Right cardiac atrium (tissue), 5 donors: ENCODE measurements around the gene IFI27. TPM values are rescaled to one million over a fixed set of nuclear protein-coding genes. Genes with fewer than 3 reads are reported as not detected.
A peak's percentile ranks its signal among the peaks of the same experiment; 100 is the strongest.

Experiments used
- ATAC-seq, 2 donors: fragments of 200-7000 bp; cut with Tn5 transposase; one replicate each; pipeline versions ENCODE4 v1.8.0 to v1.9.1; 2020; ENCODE audit warnings: moderate library complexity in 2 of 2, mild to moderate bottlenecking in 1 of 2
- DNase-seq, 3 donors: peaks; one replicate each; pipeline ENCODE4 v3.0.0-alpha.2; 2020
- H3K27ac ChIP-seq: one replicate; pipeline ENCODE4 v1.5.1; 2013; ENCODE audit warnings: mild to moderate bottlenecking, low read length, control low read depth, moderate library complexity
- H3K27me3 ChIP-seq: one replicate; pipeline ENCODE4 v1.6.1; 2013; ENCODE audit not compliant: control insufficient read depth, insufficient read depth
- H3K4me1 ChIP-seq: one replicate; pipeline ENCODE4 v1.6.1; 2013; ENCODE audit warnings: low read length; ENCODE audit not compliant: control insufficient read depth, insufficient read depth
- H3K4me3 ChIP-seq: one replicate; pipeline ENCODE4 v1.5.1; 2013; ENCODE audit warnings: low read length, control low read depth
- H3K9me3 ChIP-seq: one replicate; pipeline ENCODE4 v1.6.1; 2013; ENCODE audit warnings: low read length; ENCODE audit not compliant: control insufficient read depth
- WGBS: extraction: QIAGEN DNeasy Blood & Tissue Kit; methylation state at CpG from one replicate; pipeline ENCODE4 v1.1.7; 2013; 5-methylcytosine and 5-hydroxymethylcytosine counted together
- intact Hi-C, 4 donors: fragments of 100-400 bp; cut with DNase I; formaldehyde crosslinking; loops; one replicate each; pipeline versions ENCODE4 v1.11.0 to v1.14.0; 2022 to 2023
- polyA plus RNA-seq: library from polyadenylated mRNA; stranded (reverse); fragments of 200-250 nt; gene quantifications from one replicate; pipeline ENCODE4 v1.2.3, GENCODE V29; 2013
- total RNA-seq, 4 donors: library from RNA; stranded (reverse); fragmentation: NEBNext Ultra II Directional; extraction: Animal tissue kit (Norgen Biotek cat#: 25700); gene quantifications; one replicate each; pipeline ENCODE4 v1.2.1, GENCODE V29; 2021
- donor health status: healthy with polysubstance abuse.
- donor health status: DM: no; HTN: yes; CAD: no.
- donor health status: DM: no; HTN: no; CAD: no.
- donor health status: DM: no; HTN: yes; CAD: no; lungs with severe emphysema.
- donor health status: DM: yes; HTN: yes; CAD: no.

IFI27 gene
- total and polyA plus RNA-seq, 5 donors = 70.0 to 298 (median 155) TPM

DNA sequence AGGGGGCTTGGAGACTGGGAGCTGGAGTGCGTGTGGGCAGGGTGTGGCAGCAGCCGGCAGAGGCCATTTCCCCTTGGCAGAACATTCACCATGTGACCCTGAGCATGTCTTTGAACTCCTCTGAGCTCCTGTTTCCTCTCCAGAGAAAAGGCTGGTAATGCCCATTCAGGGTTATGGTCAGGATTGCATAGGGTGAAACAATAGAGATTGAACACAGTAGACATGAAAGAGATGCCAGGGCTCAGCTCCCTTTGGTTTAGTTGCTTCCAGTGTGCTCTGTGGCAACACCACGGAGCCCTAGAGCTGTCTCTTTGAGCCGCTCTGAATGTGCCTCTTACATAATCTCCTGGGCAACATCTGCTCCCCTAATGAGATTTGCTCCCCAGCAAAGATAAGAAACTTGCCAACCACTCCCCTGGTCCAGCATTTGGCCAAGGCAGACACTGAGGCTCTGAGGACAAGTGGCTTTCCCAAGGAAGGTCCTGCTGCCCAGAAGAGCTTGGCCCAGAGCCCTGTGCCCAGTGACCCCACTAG lies 4.6 kb downstream of the IFI27 start:
- peaks cover 11% of the 10 kb centered on the region for H3K4me1 ChIP-seq
- H3K9me3 ChIP-seq = peaks cover 2% of the 10 kb centered on the region
- H3K27me3 ChIP-seq = no peaks in the 10 kb centered on the region
- WGBS = 18% methylated on average over 4 of the region's 4 CpGs
- intact Hi-C loops = no loop called here
- H3K4me3 ChIP-seq = no peak overlapping the region
- DNase-seq (peak; percentile 50 to 69 (median 67)), ATAC-seq (peak; percentile 64 to 76)
- H3K27ac ChIP-seq = peak overlapping the region; percentile 48

DNA sequence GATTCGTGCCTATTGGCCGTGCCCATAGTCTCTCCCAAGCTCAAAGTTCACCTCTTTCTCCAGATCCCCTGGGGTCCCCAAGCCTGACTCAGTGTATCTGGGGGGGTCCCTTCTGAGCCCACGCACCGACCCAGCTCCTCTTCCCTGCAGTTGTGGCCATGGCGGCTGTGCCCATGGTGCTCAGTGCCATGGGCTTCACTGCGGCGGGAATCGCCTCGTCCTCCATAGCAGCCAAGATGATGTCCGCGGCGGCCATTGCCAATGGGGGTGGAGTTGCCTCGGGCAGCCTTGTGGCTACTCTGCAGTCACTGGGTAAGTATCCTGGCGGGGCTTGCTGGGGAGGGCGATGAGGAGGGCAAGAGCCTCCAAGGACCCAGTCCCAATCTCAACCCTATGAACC lies 5.1 kb downstream of the IFI27 start:
- Histone ChIP-seq H3K4me3 (no peak overlapping the region), H3K27me3 (no peaks in the 10 kb centered on the region), H3K27ac (peak overlapping the region; percentile 48), H3K4me1 (peaks cover 11% of the 10 kb centered on the region), H3K9me3 (peaks cover 2% of the 10 kb centered on the region)
- intact Hi-C loops = no loop called here
- no peak for ATAC-seq
- WGBS = 85% methylated on average over 15 of the region's 15 CpGs
- peak in 1 of 3 donors; percentile 49 for DNase-seq

DNA sequence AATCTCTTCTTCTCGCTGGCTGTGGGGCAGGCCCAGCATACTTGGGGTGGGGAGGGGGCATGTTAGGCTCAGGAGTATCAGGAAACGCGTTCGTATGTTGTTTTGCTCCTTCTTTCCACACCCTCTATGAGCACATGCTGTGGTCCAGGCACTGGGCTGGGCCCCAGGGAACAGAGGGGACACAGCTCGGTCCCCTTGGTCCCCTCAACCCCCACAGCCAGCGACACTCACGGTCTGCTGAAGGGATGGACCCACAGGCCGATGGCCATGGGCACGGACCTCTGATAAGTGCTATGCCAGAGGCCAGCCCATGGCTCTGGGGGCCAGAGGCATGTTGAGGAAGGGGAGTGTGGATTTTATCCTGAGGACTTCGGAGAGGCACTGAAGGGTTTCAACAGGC lies 6.2 kb downstream of the IFI27 start:
- Histone ChIP-seq H3K4me1 (peaks cover 11% of the 10 kb centered on the region), H3K27ac (no peak overlapping the region), H3K4me3 (no peak overlapping the region), H3K27me3 (no peaks in the 10 kb centered on the region), H3K9me3 (peaks cover 2% of the 10 kb centered on the region)
- WGBS = 83% methylated on average over 10 of the region's 10 CpGs
- intact Hi-C loops = no loop called here
- DNase-seq (no peak), ATAC-seq (no peak)

DNA sequence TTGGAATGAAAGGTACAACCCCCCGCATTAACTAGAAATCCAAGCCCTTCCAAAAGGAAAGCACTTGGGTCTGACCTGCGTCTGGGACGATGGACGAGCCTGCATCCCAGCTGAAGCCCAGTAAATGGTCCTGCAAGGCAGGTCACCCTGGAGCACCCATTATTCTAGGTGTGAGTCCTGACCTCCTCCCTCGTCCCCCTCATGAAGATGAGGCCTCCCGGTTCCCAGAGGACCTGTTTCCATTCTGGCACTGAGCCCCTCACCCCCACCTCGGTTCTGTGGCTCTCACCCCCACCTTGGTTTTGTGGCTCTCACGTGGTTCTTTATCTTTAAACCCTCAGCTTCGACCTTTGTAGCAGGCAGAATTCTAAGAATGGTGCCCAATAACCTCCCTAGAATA lies 7.3 kb downstream of the IFI27 start:
- Histone ChIP-seq H3K9me3 (peaks cover 2% of the 10 kb centered on the region), H3K4me1 (peaks cover 11% of the 10 kb centered on the region), H3K27me3 (no peaks in the 10 kb centered on the region), H3K4me3 (no peak overlapping the region), H3K27ac (no peak overlapping the region)
- 71% methylated on average over 9 of the region's 9 CpGs for WGBS
- ATAC-seq = no peak
- no peak for DNase-seq
- intact Hi-C loops = no loop called here

DNA sequence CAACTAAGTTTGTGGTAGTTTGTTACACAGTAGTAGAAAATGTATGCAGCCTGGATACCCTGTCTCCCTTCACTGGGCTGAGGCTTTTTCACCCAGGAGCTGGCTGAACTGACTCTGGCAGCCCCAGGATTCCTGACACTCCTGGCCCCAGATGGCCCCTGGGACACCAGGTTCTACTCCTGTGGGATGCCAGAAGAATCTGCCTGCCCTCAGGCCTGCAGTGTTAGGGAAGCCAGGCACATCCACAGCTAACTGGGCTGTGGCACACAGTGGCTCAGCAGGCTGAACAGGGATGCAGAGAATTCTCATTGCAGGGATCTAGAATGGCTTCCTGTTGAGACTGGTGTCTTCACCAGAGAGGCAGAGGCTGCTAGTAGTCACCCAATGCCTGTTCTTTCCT lies 8.5 kb downstream of the IFI27 start:
- DNase-seq = no peak
- no peak for ATAC-seq
- no peak overlapping the region for H3K27ac ChIP-seq
- no peak overlapping the region for H3K4me3 ChIP-seq
- peaks cover 2% of the 10 kb centered on the region for H3K9me3 ChIP-seq
- intact Hi-C loops = no loop called here
- peaks cover 11% of the 10 kb centered on the region for H3K4me1 ChIP-seq
- no peaks in the 10 kb centered on the region for H3K27me3 ChIP-seq

DNA sequence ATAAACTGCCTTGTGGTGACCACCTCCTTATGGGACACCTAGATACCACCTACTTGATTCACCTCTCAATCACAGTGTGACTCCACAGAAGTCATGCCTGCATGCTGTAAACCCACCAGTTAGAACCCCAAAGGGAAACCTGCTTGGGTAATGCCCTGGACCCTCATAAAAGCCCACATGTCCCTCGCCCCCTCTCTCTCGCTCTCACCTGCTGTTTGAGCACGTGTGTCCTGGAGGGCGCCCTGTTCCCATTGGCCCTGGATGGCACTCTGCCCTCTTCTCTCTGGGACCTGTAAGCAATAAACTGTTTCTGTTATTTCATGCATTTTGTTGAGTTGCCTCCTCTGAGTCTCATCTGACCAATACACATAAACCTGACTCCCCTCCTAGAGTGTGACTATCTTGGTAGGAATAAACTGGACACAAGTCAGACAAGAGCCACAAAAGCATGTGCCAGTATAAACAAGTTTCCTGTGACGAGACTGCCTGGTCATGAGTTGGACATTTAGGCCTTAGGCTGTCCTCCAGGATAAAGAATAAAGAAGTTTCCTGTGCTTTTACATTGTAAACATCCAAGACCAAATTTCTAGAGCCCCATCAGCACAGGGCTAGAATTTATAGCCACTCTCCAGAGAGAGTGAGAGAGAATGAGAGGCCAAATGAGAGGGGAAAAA lies 10.3 kb downstream of the IFI27 start:
- DNase-seq (no peak), ATAC-seq (peak in 1 of 2 donors; percentile 39)
- 73% methylated on average over 5 of the region's 5 CpGs for WGBS
- Histone ChIP-seq H3K27ac (no peak overlapping the region), H3K4me3 (no peak overlapping the region), H3K27me3 (no peaks in the 10 kb centered on the region), H3K9me3 (peaks cover 2% of the 10 kb centered on the region), H3K4me1 (no peaks in the 10 kb centered on the region)
- intact Hi-C loops = no loop called here

DNA sequence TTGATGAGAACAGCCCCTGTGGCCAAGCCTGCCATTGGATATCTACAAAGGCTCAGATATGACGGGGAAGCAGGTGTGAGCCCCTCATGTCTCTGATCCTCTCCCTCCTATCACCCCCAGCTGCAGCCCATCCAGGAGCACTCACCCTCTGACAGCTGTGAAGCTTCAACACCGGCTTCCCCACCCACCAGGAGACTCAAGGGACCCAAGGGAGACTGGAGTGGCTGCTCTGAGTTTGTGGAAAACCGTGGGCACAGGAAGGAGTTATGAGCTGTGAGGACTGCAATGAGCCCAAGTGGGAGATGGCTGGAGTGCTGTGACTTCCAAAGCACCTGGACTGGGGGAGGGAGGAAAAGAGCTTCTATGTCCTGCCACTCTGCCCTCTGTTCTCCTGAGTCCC lies 10.9 kb downstream of the IFI27 start:
- Histone ChIP-seq H3K9me3 (peaks cover 2% of the 10 kb centered on the region), H3K4me1 (no peaks in the 10 kb centered on the region), H3K27ac (no peak overlapping the region), H3K27me3 (no peaks in the 10 kb centered on the region), H3K4me3 (no peak overlapping the region)
- ATAC-seq (no peak), DNase-seq (no peak)
- 34% methylated on average over 3 of the region's 3 CpGs for WGBS
- intact Hi-C loops = no loop called here

DNA sequence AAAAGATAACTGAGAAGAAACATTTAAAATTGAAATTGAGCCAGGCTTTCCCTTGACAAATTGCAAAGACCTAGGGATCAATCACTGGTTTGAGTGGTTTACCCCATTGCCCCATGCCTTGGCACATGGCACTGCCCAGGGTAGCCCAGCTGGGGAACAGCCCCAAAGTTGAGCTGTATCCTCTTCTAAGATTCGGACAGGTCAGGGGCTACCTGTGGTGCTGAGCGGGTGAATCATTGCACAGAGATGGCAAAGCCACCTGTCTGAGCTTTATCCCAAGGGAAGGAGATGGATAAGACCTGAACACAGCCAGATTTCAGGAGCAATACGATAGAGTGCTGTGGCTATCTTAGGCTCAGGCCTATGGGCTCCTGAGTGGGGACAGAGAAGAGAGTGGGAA lies 11.9 kb downstream of the IFI27 start:
- Histone ChIP-seq H3K27me3 (no peaks in the 10 kb centered on the region), H3K4me3 (no peak overlapping the region), H3K9me3 (peaks cover 2% of the 10 kb centered on the region), H3K27ac (no peak overlapping the region), H3K4me1 (no peaks in the 10 kb centered on the region)
- intact Hi-C loops = no loop called here
- WGBS = 92% methylated on average over 3 of the region's 3 CpGs
- no peak for DNase-seq
- ATAC-seq = no peak

DNA sequence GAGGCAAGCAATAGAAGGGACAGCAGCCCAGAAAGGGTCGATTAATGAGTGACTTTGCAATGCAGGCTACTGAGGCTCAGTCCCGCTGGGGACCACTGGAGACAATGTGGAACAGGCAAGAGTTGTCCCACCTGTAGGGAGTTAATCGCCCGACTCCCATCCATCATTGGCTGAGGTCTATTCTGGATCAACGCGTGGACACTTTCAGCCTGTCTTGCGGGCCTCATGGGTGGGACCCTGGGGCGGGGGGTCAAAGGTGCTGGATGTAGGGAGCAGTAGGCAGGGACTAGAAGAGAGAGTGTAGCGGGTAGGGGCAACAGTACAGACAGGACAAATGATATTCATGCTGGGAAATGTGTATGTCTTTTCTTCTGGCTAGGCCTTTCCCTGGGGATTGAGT lies 12.8 kb downstream of the IFI27 start:
- Histone ChIP-seq H3K4me3 (no peak overlapping the region), H3K27me3 (no peaks in the 10 kb centered on the region), H3K27ac (no peak overlapping the region), H3K4me1 (no peaks in the 10 kb centered on the region), H3K9me3 (peaks cover 2% of the 10 kb centered on the region)
- 91% methylated on average over 9 of the region's 9 CpGs for WGBS
- no peak for DNase-seq
- ATAC-seq = no peak
- intact Hi-C loops = no loop called here

DNA sequence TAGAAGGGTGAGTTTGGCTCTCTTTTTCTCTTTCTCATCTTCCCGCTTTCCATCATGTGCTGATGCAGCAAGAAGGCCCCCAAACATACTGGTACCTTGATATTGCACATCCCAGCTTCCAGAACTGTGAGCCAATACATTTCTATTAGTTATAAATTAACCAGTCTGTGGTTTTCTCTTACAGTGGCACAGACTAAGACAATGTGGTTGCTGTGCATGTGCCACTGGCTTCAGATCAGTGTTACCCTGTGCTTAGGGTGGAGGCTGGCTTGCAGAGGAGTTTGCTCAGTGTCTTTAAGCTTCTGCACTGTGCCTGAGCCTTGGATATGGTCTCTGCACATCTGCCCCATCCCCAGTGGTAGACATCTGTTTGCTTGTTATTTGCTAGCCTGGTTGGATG lies 13.3 kb downstream of the IFI27 start:
- Histone ChIP-seq H3K4me1 (no peaks in the 10 kb centered on the region), H3K4me3 (no peak overlapping the region), H3K27ac (no peak overlapping the region), H3K27me3 (no peaks in the 10 kb centered on the region), H3K9me3 (peaks cover 2% of the 10 kb centered on the region)
- ATAC-seq (no peak), DNase-seq (no peak)
- intact Hi-C loops = no loop called here
- WGBS = 100% methylated on average over 1 of the region's 1 CpG

DNA sequence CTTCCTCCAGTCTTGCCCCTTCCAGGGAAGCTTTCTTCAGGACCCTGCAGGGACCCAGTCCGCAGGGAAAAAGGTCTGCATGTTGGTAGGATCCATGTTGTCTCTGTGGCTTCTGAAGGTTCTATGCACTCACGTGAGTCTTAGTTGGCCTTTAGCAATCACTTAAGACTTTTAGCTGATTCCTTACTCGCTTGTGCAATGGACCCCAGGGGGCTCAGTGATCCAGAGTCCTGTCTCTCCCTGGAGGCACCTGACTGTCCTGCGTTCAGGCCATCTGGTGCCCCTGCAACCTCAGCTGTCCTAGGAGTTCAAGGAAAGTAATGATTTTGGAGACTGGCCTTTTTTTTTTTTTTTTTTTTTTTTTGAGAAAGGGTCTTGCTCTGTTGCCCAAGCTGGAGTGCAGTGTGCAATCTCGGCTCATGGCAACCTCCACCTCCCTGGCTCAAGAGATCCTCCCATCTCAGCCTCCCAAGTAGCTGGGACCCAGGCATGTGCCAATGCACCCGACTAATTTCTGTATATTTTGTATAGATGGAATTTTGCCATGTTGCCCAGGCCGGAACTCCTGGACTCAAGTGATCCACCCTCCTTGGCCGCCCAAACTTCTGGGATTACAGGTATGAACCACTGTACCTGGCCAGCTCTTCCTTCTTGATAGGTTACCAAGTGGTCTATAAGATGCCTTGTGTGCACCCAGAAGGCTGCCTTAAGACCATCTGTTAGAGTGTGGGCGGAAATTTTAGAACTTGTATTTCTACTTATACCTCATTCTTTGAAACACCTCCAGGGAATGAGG lies 14.2 kb downstream of the IFI27 start:
- no peaks in the 10 kb centered on the region for H3K27me3 ChIP-seq
- H3K27ac ChIP-seq = no peak overlapping the region
- H3K4me1 ChIP-seq = no peaks in the 10 kb centered on the region
- intact Hi-C loops = no loop called here
- 91% methylated on average over 9 of the region's 9 CpGs for WGBS
- no peaks in the 10 kb centered on the region for H3K9me3 ChIP-seq
- ATAC-seq (no peak), DNase-seq (no peak)
- no peak overlapping the region for H3K4me3 ChIP-seq
